Endothelial cell of umbilical vein (primary cell): Measurements from ENCODE around the gene SLC15A3. TPM values are rescaled to one million over a fixed set of nuclear protein-coding genes. Genes with fewer than 3 reads are reported as not detected.

Experiments used
- BruUV-seq: library from RNA; stranded (reverse); fragments of 400-500 nt; replicated peaks from 2 replicates; lab custom pipeline; 2021; lab: Mats Ljungman, UMichigan
- CTCF ChIA-PET: fragments of 300-600, 350-600 bp; sonication (Branson Sonifier 250); formaldehyde crosslinking; loops from one replicate; lab custom pipeline; 2021; ENCODE audit warnings: antibody characterized with exemption, inconsistent platforms; lab: Charles Lee
- POLR2A ChIA-PET: fragments of 300-600, 350-600 bp; sonication (Branson Sonifier 250); formaldehyde crosslinking; loops from one replicate; lab custom pipeline; 2021; ENCODE audit warnings: antibody characterized with exemption, inconsistent platforms; lab: Charles Lee
- DNase-seq: peaks from one replicate; pipeline ENCODE4 v3.0.0-alpha.2; 2011; ENCODE audit warnings: low read depth, low spot score
- FAIRE-seq: peaks from 2 replicates; lab custom pipeline; 2011; peaks lifted over from hg19 to GRCh38; lab: Jason Lieb, UNC
- H2AFZ ChIP-seq: 2 replicates; pipeline ENCODE4 v1.6.0; 2012; ENCODE audit warnings: low read depth, low read length, control low read depth, inconsistent platforms
- H3K27ac ChIP-seq: 2 replicates; pipeline ENCODE4 v1.5.1; 2011; ENCODE audit warnings: low read depth, mild to moderate bottlenecking, control low read depth, low read length, moderate library complexity; ENCODE audit not compliant: insufficient read depth
- H3K27me3 ChIP-seq, 2 experiments: 2 replicates each; pipeline versions ENCODE4 v1.6.0 to v1.6.1; 2011; ENCODE audit warnings: low read length in 2 of 2, mixed read lengths in 1 of 2; ENCODE audit not compliant: control insufficient read depth in 2 of 2, insufficient read depth in 2 of 2
- H3K36me3 ChIP-seq, 2 experiments: 2 replicates in 1 of 2; 3 replicates in 1 of 2; pipeline ENCODE4 v1.5.1; 2011; ENCODE audit warnings: low read length in 2 of 2, mild to moderate bottlenecking in 1 of 2, moderate library complexity in 1 of 2; ENCODE audit not compliant: control insufficient read depth in 2 of 2, insufficient read depth in 2 of 2; ENCODE audit errors: extremely low read depth in 1 of 2
- H3K4me1 ChIP-seq: 3 replicates; pipeline ENCODE4 v1.5.1; 2011; ENCODE audit warnings: mild to moderate bottlenecking, low read length; ENCODE audit not compliant: control insufficient read depth, insufficient read depth; ENCODE audit errors: extremely low read depth
- H3K4me2 ChIP-seq: 2 replicates; pipeline ENCODE4 v1.6.1; 2011; ENCODE audit warnings: low read length, control low read depth, mixed read lengths; ENCODE audit not compliant: insufficient read depth
- H3K4me3 ChIP-seq, 3 experiments: fragments of 200-600 bp in 1 of 3; sonication (generic), shearing (Covaris generic) in 1 of 3; replicated peaks in 1 of 3; 2 replicates each; pipeline ENCODE4 v1.5.1; 2011 to 2016; ENCODE audit warnings: control low read depth in 3 of 3, low read length in 3 of 3, mild to moderate bottlenecking in 2 of 3, inconsistent platforms in 1 of 3, low read depth in 1 of 3, moderate library complexity in 1 of 3; ENCODE audit not compliant: insufficient read depth in 1 of 3
- H3K79me2 ChIP-seq: 2 replicates; pipeline ENCODE4 v1.6.0; 2012; ENCODE audit warnings: low read length, inconsistent platforms; ENCODE audit not compliant: control insufficient read depth, insufficient read depth
- H3K9ac ChIP-seq: replicated peaks from 2 replicates; pipeline ENCODE3; 2011; ENCODE audit warnings: low read length, control low read depth; ENCODE audit not compliant: insufficient read depth; ENCODE audit errors: extremely low read depth
- H3K9me1 ChIP-seq: replicated peaks from 3 replicates; pipeline ENCODE4 v1.6.0; 2011; ENCODE audit warnings: mild to moderate bottlenecking, low read length; ENCODE audit not compliant: control insufficient read depth, insufficient read depth; ENCODE audit errors: extremely low read depth
- H3K9me3 ChIP-seq: replicated peaks from 2 replicates; pipeline ENCODE4 v1.5.1; 2012; ENCODE audit warnings: low read length, inconsistent platforms; ENCODE audit not compliant: control insufficient read depth, insufficient read depth
- H4K20me1 ChIP-seq: replicated peaks from 2 replicates; pipeline ENCODE3; 2011; ENCODE audit warnings: mild to moderate bottlenecking, low read length; ENCODE audit not compliant: control insufficient read depth, insufficient read depth; ENCODE audit errors: extremely low read depth
- EZH2 ChIP-seq: IDR thresholded peaks from 2 replicates; pipeline ENCODE4 v1.6.1; 2012; ENCODE audit warnings: borderline replicate concordance, low read depth, mild to moderate bottlenecking, moderate library complexity, low read length, inconsistent platforms; ENCODE audit not compliant: severe bottlenecking
- FOS ChIP-seq: IDR thresholded peaks from 2 replicates; pipeline ENCODE4 v1.6.1; 2011; ENCODE audit warnings: mild to moderate bottlenecking, low read length, moderate library complexity, borderline replicate concordance; ENCODE audit not compliant: insufficient read depth
- GATA2 ChIP-seq: IDR thresholded peaks from 2 replicates; pipeline ENCODE4 v1.7.0; 2011; ENCODE audit warnings: low read depth, mild to moderate bottlenecking, moderate library complexity, mixed read lengths, low read length; ENCODE audit not compliant: insufficient read length, insufficient read depth
- JUN ChIP-seq: IDR thresholded peaks from 2 replicates; pipeline ENCODE4 v1.6.1; 2011; ENCODE audit warnings: borderline replicate concordance, low read depth; ENCODE audit not compliant: insufficient read length, insufficient read depth
- MYC ChIP-seq: IDR thresholded peaks from one replicate; pipeline ENCODE4 v1.6.1; 2011; ENCODE audit warnings: mild to moderate bottlenecking, low read depth, low read length
- POLR2A ChIP-seq: IDR thresholded peaks from 2 replicates; pipeline ENCODE4 v1.6.1; 2012; ENCODE audit warnings: low read depth, mild to moderate bottlenecking, control low read depth, low read length
- POLR2AphosphoS5 ChIP-seq: IDR thresholded peaks from 2 replicates; pipeline ENCODE4 v1.6.1; 2012; ENCODE audit warnings: low read depth, mild to moderate bottlenecking, control low read depth, low read length, moderate library complexity; ENCODE audit not compliant: insufficient read depth
- dilution Hi-C: fragments of 300-500 bp; cut with MboI; formaldehyde crosslinking; loops from one replicate; pipeline ENCODE4 v1.15.0; 2019; ENCODE audit warnings: low sequenced_read_pairs; ENCODE audit not compliant: extremely low pct_ligation_motif_present
- intact Hi-C: fragments of 100-400 bp; cut with micrococcal nuclease; formaldehyde crosslinking; loops from one replicate; pipeline ENCODE4 v1.10.0; 2022
- polyA plus RNA-seq, 4 experiments: library from polyadenylated mRNA; depleted of rRNA in 3 of 4; stranded (reverse) in 3 of 4; unstranded in 1 of 4; fragments of >200 nt; gene quantifications; 2 replicates each; pipeline versions ENCODE4 v1.2.1 to v1.2.3, GENCODE V29; 2011 to 2012; ENCODE audit warnings: missing spikeins in 1 of 4
- total RNA-seq: library from RNA; stranded (reverse); gene quantifications from 2 replicates; pipeline ENCODE4 v1.2.3, GENCODE V29; 2021
- TF ChIP-seq, protein P1 (sequence below), 2 donors: IDR thresholded peaks; 1 replicate in 1 of 2; 2 replicates in 1 of 2; pipeline ENCODE4 v1.5.1; 2011; ENCODE audit warnings: low read length in 2 of 2, mild to moderate bottlenecking in 2 of 2, moderate library complexity in 2 of 2, control low read depth in 1 of 2, inconsistent platforms in 1 of 2, low read depth in 1 of 2; ENCODE audit not compliant: insufficient read depth in 1 of 2; ENCODE audit errors: extremely low read depth in 1 of 2
- TF ChIP-seq, protein P2 (sequence below): IDR thresholded peaks from 2 replicates; pipeline ENCODE4 v1.6.1; 2011; ENCODE audit not compliant: insufficient read depth, insufficient read length

The SLC15A3 gene
- total and polyA plus RNA-seq, 2 donors (not counting 3 experiments of a cell fraction or from before 2014, with no cell fraction given) = 3.3 to 4.4 TPM

GRCh38 chr11:60919956-60920355, 32.0 kb downstream of the SLC15A3 start:
- CTCF ChIA-PET = interaction anchor here (1.0 to 1.5 kb wide), 2 partner anchors 20 to 145 kb away, joined by 3 to 6 read pairs; no protein-coding TSS in a partner anchor
- H2AFZ ChIP-seq = no peak overlapping the region
- H3K4me2 ChIP-seq = no peak overlapping the region
- H3K79me2 ChIP-seq = peaks cover 45% of the 10 kb centered on the region
- H3K9me3 ChIP-seq = no peaks in the 10 kb centered on the region
- no peaks in the 10 kb centered on the region for H3K27me3 ChIP-seq
- dilution Hi-C loops = no loop called here
- no TSS peak for BruUV-seq
- H3K4me1 ChIP-seq = peaks cover 32% of the 10 kb centered on the region
- DNase-seq = no peak
- no peaks in the 10 kb centered on the region for H4K20me1 ChIP-seq
- FAIRE-seq = no peak
- H3K9ac ChIP-seq = no peak overlapping the region
- no peak overlapping the region for H3K4me3 ChIP-seq
- no peaks in the 10 kb centered on the region for H3K9me1 ChIP-seq
- peak overlapping the region; percentile 32 for H3K27ac ChIP-seq
- TF ChIP-seq, protein P1, sequence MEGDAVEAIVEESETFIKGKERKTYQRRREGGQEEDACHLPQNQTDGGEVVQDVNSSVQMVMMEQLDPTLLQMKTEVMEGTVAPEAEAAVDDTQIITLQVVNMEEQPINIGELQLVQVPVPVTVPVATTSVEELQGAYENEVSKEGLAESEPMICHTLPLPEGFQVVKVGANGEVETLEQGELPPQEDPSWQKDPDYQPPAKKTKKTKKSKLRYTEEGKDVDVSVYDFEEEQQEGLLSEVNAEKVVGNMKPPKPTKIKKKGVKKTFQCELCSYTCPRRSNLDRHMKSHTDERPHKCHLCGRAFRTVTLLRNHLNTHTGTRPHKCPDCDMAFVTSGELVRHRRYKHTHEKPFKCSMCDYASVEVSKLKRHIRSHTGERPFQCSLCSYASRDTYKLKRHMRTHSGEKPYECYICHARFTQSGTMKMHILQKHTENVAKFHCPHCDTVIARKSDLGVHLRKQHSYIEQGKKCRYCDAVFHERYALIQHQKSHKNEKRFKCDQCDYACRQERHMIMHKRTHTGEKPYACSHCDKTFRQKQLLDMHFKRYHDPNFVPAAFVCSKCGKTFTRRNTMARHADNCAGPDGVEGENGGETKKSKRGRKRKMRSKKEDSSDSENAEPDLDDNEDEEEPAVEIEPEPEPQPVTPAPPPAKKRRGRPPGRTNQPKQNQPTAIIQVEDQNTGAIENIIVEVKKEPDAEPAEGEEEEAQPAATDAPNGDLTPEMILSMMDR (IDR thresholded peaks at IDR 0.05; ENCODE audit: extremely low read depth in 1 of 2, insufficient read depth in 1 of 2, low read depth in 1 of 2, low read length in 2 of 2) = no peak
- no peak for TF ChIP-seq FOS
- no peak for TF ChIP-seq POLR2A
- no peak for TF ChIP-seq POLR2AphosphoS5
- TF ChIP-seq, protein P2, sequence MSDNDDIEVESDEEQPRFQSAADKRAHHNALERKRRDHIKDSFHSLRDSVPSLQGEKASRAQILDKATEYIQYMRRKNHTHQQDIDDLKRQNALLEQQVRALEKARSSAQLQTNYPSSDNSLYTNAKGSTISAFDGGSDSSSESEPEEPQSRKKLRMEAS = no peak
- no peak for TF ChIP-seq MYC
- no peak for TF ChIP-seq EZH2
- TF ChIP-seq GATA2 = no peak
- no peak for TF ChIP-seq JUN
- intact Hi-C loops = loop anchor here (10.0 kb wide), 1 partner anchor 215 kb away; no protein-coding TSS in a partner anchor
- H3K36me3 ChIP-seq = peaks cover 3 to 19% of the 10 kb centered on the region in 2 experiments
- POLR2A ChIA-PET = no interaction called here
